ENCODE measurements around the gene NARS2. TPM values are rescaled to one million over a fixed set of nuclear protein-coding genes. Genes with fewer than 3 reads are reported as not detected.

NARS2 gene
- polyA plus RNA-seq, 2 donors, result 8.3 to 17.2 TPM

DNA sequence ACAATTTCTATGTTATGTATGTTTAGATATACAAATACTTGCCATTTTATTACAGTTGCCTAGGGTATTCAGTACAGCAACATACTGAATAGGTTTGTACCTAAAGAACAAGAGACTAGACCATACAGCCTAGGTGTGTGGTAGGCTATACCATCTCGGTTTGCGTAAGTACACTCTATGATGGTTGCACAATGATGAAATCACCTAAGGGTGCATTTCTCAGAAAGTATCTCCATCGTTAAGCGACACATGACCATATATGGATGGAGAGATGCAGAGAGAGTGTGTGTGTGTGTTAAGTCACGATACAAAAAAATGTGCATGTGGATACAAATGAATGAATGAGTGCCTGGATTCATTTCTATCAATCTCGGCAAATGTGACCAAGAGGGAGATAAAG lies 37.7 kb downstream of the NARS2 start:
- H3K27ac ChIP-seq (ENCODE audit: low read depth in 2 of 2, low read length in 1 of 2), result no peak overlapping the region
- no peaks in the 10 kb centered on the region for H3K27me3 ChIP-seq (ENCODE audit: control insufficient read depth in 1 of 2, insufficient read depth in 2 of 2, low read length in 2 of 2)
- H3K4me3 ChIP-seq (ENCODE audit: low read depth in 1 of 2, low read length in 2 of 2), result no peak overlapping the region
- 89 to 95% methylated on average over 6 of the region's 6 CpGs for WGBS, 2 donors
- H3K4me1 ChIP-seq (ENCODE audit: control insufficient read depth in 2 of 2, insufficient read depth in 2 of 2, low read length in 1 of 2), result no peaks in the 10 kb centered on the region
- no peaks in the 10 kb centered on the region for H3K9me3 ChIP-seq (ENCODE audit: control insufficient read depth in 2 of 2, insufficient read depth in 1 of 2, low read depth in 1 of 2, low read length in 1 of 2)
- H3K36me3 ChIP-seq (ENCODE audit: control insufficient read depth in 2 of 2, insufficient read depth in 2 of 2, low read length in 1 of 2), result no peaks in the 10 kb centered on the region

- 95% methylated on average over 2 of the region's 2 CpGs for WGBS, 2 donors
- no peaks in the 10 kb centered on the region for H3K27me3 ChIP-seq (ENCODE audit: control insufficient read depth in 1 of 2, insufficient read depth in 2 of 2, low read length in 2 of 2)
Observed at GRCh38 chr11:78535920-78536319, 38.7 kb downstream of the NARS2 start.

DNA sequence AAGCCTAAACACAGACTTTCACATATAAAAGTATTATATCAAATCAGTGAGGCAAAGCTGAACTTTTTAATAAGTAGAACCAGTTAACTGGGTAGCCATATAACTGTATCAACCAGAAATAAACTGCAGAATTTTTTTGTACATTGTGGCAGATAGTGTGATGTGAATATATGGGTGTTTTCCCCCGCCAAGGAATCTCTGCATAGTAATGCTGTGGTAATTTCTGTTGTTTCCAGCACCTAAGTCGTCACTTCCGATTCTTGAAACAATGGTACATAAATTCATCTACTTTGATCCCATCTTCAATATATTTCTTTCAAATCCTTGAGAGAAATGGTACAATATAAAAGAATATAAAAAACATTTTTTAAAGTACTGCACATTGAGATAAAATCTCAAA lies 39.6 kb downstream of the NARS2 start:
- Histone ChIP-seq H3K27ac (ENCODE audit: low read depth in 2 of 2, low read length in 1 of 2) (no peak overlapping the region), H3K9me3 (ENCODE audit: control insufficient read depth in 2 of 2, insufficient read depth in 1 of 2, low read depth in 1 of 2, low read length in 1 of 2) (no peaks in the 10 kb centered on the region), H3K36me3 (ENCODE audit: control insufficient read depth in 2 of 2, insufficient read depth in 2 of 2, low read length in 1 of 2) (no peaks in the 10 kb centered on the region), H3K4me3 (ENCODE audit: low read depth in 1 of 2, low read length in 2 of 2) (no peak overlapping the region), H3K4me1 (ENCODE audit: control insufficient read depth in 2 of 2, insufficient read depth in 2 of 2, low read length in 1 of 2) (no peaks in the 10 kb centered on the region), H3K27me3 (ENCODE audit: control insufficient read depth in 1 of 2, insufficient read depth in 2 of 2, low read length in 2 of 2) (no peaks in the 10 kb centered on the region)
- 90 to 94% methylated on average over 3 of the region's 3 CpGs for WGBS, 2 donors

More at GRCh38 chr11:78535920-78536319, 38.7 kb downstream of the NARS2 start:
- Histone ChIP-seq H3K9me3 (ENCODE audit: control insufficient read depth in 2 of 2, insufficient read depth in 1 of 2, low read depth in 1 of 2, low read length in 1 of 2) (no peaks in the 10 kb centered on the region), H3K27ac (ENCODE audit: low read depth in 2 of 2, low read length in 1 of 2) (no peak overlapping the region), H3K4me3 (ENCODE audit: low read depth in 1 of 2, low read length in 2 of 2) (no peak overlapping the region), H3K36me3 (ENCODE audit: control insufficient read depth in 2 of 2, insufficient read depth in 2 of 2, low read length in 1 of 2) (no peaks in the 10 kb centered on the region), H3K4me1 (ENCODE audit: control insufficient read depth in 2 of 2, insufficient read depth in 2 of 2, low read length in 1 of 2) (no peaks in the 10 kb centered on the region)

DNA sequence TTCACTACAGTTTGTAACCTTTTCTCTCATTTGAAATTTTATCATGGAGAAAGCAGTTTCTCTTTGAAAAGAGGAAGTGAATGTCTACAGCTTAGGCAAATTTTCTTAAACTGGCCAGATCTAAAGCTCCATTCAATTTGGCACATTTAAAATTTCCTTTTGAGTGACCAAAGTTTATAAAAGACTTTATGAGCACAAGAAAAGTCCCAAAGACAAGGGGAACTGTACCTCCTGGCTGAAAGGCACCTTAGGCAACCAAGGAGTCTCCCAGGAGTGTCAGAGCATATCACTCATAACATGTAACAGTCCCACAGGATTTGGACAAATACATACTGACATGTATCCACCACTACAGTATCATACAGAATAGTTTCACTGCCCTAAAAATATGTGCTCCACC lies 41.3 kb downstream of the NARS2 start:
- Histone ChIP-seq H3K27ac (ENCODE audit: low read depth in 2 of 2, low read length in 1 of 2) (no peak overlapping the region), H3K4me3 (ENCODE audit: low read depth in 1 of 2, low read length in 2 of 2) (no peak overlapping the region), H3K27me3 (ENCODE audit: control insufficient read depth in 1 of 2, insufficient read depth in 2 of 2, low read length in 2 of 2) (no peaks in the 10 kb centered on the region), H3K36me3 (ENCODE audit: control insufficient read depth in 2 of 2, insufficient read depth in 2 of 2, low read length in 1 of 2) (no peaks in the 10 kb centered on the region), H3K9me3 (ENCODE audit: control insufficient read depth in 2 of 2, insufficient read depth in 1 of 2, low read depth in 1 of 2, low read length in 1 of 2) (no peaks in the 10 kb centered on the region), H3K4me1 (ENCODE audit: control insufficient read depth in 2 of 2, insufficient read depth in 2 of 2, low read length in 1 of 2) (no peaks in the 10 kb centered on the region)

DNA sequence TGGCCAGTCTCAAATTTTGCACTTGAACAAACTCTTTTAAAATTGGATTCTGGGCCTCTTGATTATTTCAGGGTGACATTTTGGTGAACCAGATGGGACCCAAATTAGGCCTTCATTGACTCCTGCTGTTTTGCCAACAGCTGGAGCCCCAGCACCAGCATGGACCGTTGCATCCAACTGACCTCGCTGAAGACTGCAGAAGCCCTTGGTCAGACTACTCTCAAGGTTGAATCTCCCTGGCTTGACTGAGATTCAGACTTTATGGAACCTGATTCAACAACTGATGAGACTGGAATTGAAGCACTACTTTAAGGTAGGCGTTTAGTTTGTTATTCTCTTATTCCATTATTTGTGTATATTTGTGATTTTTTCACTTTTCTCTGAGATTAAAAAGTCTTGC lies 41.7 kb downstream of the NARS2 start:
- H3K27me3 ChIP-seq (ENCODE audit: control insufficient read depth in 1 of 2, insufficient read depth in 2 of 2, low read length in 2 of 2), result no peaks in the 10 kb centered on the region

GRCh38 chr11:78526497-78527146 lies 48.0 kb downstream of the NARS2 start:
- Histone ChIP-seq H3K9me3 (ENCODE audit: control insufficient read depth in 2 of 2, insufficient read depth in 1 of 2, low read depth in 1 of 2, low read length in 1 of 2) (no peaks in the 10 kb centered on the region), H3K27me3 (ENCODE audit: control insufficient read depth in 1 of 2, insufficient read depth in 2 of 2, low read length in 2 of 2) (no peaks in the 10 kb centered on the region), H3K4me1 (ENCODE audit: control insufficient read depth in 2 of 2, insufficient read depth in 2 of 2, low read length in 1 of 2) (no peaks in the 10 kb centered on the region), H3K4me3 (ENCODE audit: low read depth in 1 of 2, low read length in 2 of 2) (no peak overlapping the region), H3K36me3 (ENCODE audit: control insufficient read depth in 2 of 2, insufficient read depth in 2 of 2, low read length in 1 of 2) (no peaks in the 10 kb centered on the region), H3K27ac (ENCODE audit: low read depth in 2 of 2, low read length in 1 of 2) (no peak overlapping the region)
- 76 to 79% methylated on average over 6 of the region's 6 CpGs for WGBS, 2 donors

More for the DNA sequence above, 41.7 kb downstream of the NARS2 start:
- no peaks in the 10 kb centered on the region for H3K4me1 ChIP-seq (ENCODE audit: control insufficient read depth in 2 of 2, insufficient read depth in 2 of 2, low read length in 1 of 2)
- no peak overlapping the region for H3K27ac ChIP-seq (ENCODE audit: low read depth in 2 of 2, low read length in 1 of 2)
- H3K4me3 ChIP-seq (ENCODE audit: low read depth in 1 of 2, low read length in 2 of 2), result no peak overlapping the region
- WGBS, 2 donors, result 89 to 93% methylated on average over 3 of the region's 3 CpGs
- H3K36me3 ChIP-seq (ENCODE audit: control insufficient read depth in 2 of 2, insufficient read depth in 2 of 2, low read length in 1 of 2), result no peaks in the 10 kb centered on the region
- H3K9me3 ChIP-seq (ENCODE audit: control insufficient read depth in 2 of 2, insufficient read depth in 1 of 2, low read depth in 1 of 2, low read length in 1 of 2), result no peaks in the 10 kb centered on the region

DNA sequence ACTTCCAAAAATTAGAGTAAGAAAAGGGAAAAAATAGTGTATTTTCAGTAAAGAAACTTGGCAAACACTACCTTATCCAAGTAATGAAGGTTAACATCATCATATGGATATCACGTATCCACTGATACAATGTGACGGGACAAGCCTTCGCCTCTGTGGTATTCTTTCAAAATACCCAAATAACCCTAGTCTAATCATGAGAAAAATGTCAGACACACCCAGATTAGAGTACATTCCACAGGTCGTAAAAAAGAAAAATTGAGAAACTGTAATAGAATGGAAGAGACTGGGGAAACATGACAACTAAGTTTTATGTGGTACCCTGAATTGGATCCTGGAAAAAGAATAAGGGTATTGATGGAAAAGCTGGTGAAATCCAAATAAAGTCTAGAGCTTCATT lies 48.9 kb downstream of the NARS2 start:
- Histone ChIP-seq H3K27me3 (ENCODE audit: control insufficient read depth in 1 of 2, insufficient read depth in 2 of 2, low read length in 2 of 2) (no peaks in the 10 kb centered on the region), H3K36me3 (ENCODE audit: control insufficient read depth in 2 of 2, insufficient read depth in 2 of 2, low read length in 1 of 2) (no peaks in the 10 kb centered on the region), H3K27ac (ENCODE audit: low read depth in 2 of 2, low read length in 1 of 2) (no peak overlapping the region), H3K9me3 (ENCODE audit: control insufficient read depth in 2 of 2, insufficient read depth in 1 of 2, low read depth in 1 of 2, low read length in 1 of 2) (no peaks in the 10 kb centered on the region), H3K4me3 (ENCODE audit: low read depth in 1 of 2, low read length in 2 of 2) (no peak overlapping the region), H3K4me1 (ENCODE audit: control insufficient read depth in 2 of 2, insufficient read depth in 2 of 2, low read length in 1 of 2) (no peaks in the 10 kb centered on the region)
- WGBS, 2 donors, result 89% methylated on average over 4 of the region's 4 CpGs

GRCh38 chr11:78520230-78520629 lies 54.4 kb downstream of the NARS2 start:
- Histone ChIP-seq H3K4me3 (ENCODE audit: low read depth in 1 of 2, low read length in 2 of 2) (no peak overlapping the region), H3K27me3 (ENCODE audit: control insufficient read depth in 1 of 2, insufficient read depth in 2 of 2, low read length in 2 of 2) (no peaks in the 10 kb centered on the region), H3K9me3 (ENCODE audit: control insufficient read depth in 2 of 2, insufficient read depth in 1 of 2, low read depth in 1 of 2, low read length in 1 of 2) (no peaks in the 10 kb centered on the region), H3K4me1 (ENCODE audit: control insufficient read depth in 2 of 2, insufficient read depth in 2 of 2, low read length in 1 of 2) (no peaks in the 10 kb centered on the region), H3K27ac (ENCODE audit: low read depth in 2 of 2, low read length in 1 of 2) (no peak overlapping the region), H3K36me3 (ENCODE audit: control insufficient read depth in 2 of 2, insufficient read depth in 2 of 2, low read length in 1 of 2) (no peaks in the 10 kb centered on the region)
- WGBS, 2 donors, result 79 to 81% methylated on average over 1 of the region's 1 CpG

DNA sequence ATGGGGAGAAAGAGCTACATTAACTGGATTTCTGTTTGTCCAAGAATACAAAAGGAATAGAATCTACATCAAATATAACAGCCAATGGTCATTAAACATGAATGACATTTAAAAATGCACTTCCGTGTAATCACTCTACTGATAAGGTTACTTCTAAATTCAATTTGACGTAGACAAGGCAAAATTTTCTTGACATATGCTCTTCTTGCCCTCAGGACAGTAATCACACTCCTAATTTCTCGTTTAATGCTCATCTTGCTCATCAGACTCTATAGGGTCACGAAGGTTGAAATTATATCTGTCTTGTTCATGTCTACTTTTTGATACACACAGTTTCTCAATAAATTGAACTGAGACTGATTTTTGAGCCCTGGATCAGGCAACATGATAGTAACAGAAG lies 58.4 kb downstream of the NARS2 start:
- Histone ChIP-seq H3K27me3 (ENCODE audit: control insufficient read depth in 1 of 2, insufficient read depth in 2 of 2, low read length in 2 of 2) (no peaks in the 10 kb centered on the region), H3K4me3 (ENCODE audit: low read depth in 1 of 2, low read length in 2 of 2) (no peak overlapping the region), H3K9me3 (ENCODE audit: control insufficient read depth in 2 of 2, insufficient read depth in 1 of 2, low read depth in 1 of 2, low read length in 1 of 2) (no peaks in the 10 kb centered on the region), H3K36me3 (ENCODE audit: control insufficient read depth in 2 of 2, insufficient read depth in 2 of 2, low read length in 1 of 2) (no peaks in the 10 kb centered on the region), H3K27ac (ENCODE audit: low read depth in 2 of 2, low read length in 1 of 2) (no peak overlapping the region), H3K4me1 (ENCODE audit: control insufficient read depth in 2 of 2, insufficient read depth in 2 of 2, low read length in 1 of 2) (no peaks in the 10 kb centered on the region)
- 87 to 93% methylated on average over 4 of the region's 4 CpGs for WGBS, 2 donors

DNA sequence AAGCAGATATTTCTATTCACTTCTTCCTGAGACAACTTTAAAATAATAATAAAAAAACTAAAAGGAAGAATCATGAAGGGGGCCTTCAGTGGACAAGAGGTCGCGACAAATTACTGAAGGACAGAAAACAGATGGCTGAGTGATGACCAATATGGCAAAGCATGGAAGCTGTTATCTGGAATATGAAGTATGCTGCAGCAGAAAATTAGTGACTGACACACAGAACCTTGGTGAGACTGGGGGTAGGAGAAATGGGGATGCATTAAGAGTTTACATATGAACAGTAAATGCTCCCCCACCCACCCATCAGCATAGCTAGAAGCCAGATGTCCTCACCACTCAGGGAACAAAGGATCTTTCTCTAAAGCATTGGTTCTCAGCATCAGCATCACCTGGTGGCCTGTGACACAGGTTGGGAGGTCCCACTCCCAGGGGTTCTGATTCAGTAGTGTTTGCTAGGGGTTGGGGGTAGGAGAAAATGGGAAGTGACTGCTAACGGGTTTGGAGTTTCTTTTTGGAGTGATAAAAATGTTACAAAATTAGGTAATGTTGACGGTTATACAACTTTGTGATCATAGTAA lies 59.7 kb downstream of the NARS2 start:
- no peaks in the 10 kb centered on the region for H3K9me3 ChIP-seq (ENCODE audit: control insufficient read depth in 2 of 2, insufficient read depth in 1 of 2, low read depth in 1 of 2, low read length in 1 of 2)
- no peak overlapping the region for H3K4me3 ChIP-seq (ENCODE audit: low read depth in 1 of 2, low read length in 2 of 2)
- no peak overlapping the region for H3K27ac ChIP-seq (ENCODE audit: low read depth in 2 of 2, low read length in 1 of 2)
- no peaks in the 10 kb centered on the region for H3K27me3 ChIP-seq (ENCODE audit: control insufficient read depth in 1 of 2, insufficient read depth in 2 of 2, low read length in 2 of 2)
- H3K4me1 ChIP-seq (ENCODE audit: control insufficient read depth in 2 of 2, insufficient read depth in 2 of 2, low read length in 1 of 2), result no peaks in the 10 kb centered on the region
- WGBS, 2 donors, result 71 to 73% methylated on average over 4 of the region's 4 CpGs
- H3K36me3 ChIP-seq (ENCODE audit: control insufficient read depth in 2 of 2, insufficient read depth in 2 of 2, low read length in 1 of 2), result no peaks in the 10 kb centered on the region

Measured in esophagus (tissue), 2 donors.